Subcutaneous adipose tissue (tissue), 4 donors: ENCODE measurements around the gene ZNF609. TPM values are rescaled to one million over a fixed set of nuclear protein-coding genes. Genes with fewer than 3 reads are reported as not detected.

Source experiments
- total RNA-seq, 4 donors: library from RNA; depleted of rRNA; stranded (reverse); fragments of >200 nt; gene quantifications; one replicate each; pipeline ENCODE4 v1.1.0, GENCODE V29; 2016
- TF ChIP-seq, protein P1 (sequence below): fragments of 450-650 bp; IDR thresholded peaks from one replicate; pipeline ENCODE4 v1.5.1; 2016; ENCODE audit warnings: low read depth, mild to moderate bottlenecking, control low read depth, antibody characterized with exemption, moderate library complexity

ZNF609 gene
- total RNA-seq, 4 donors from 2014 or later: 23.0 to 26.9 (median 24.1) TPM

DNA sequence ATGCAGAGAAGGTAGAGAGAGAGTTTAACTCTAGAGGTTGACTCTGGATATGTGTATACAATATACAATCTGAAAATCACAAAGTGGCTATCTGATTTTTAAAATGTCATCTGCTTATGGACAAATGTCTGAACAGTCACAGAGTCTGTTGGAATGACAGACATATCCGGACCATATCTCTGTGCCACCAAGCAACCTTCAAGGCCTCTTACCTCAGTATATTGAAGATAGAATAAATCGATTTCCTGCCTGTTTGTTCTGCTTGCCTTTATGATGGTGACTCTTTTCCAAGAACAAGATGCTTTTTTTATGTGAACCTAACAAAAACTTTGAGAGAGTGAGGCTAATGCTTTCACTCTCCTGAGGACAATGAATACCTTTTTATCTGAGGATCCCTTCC, 163.9 kb downstream of the ZNF609 start:
- TF ChIP-seq, protein P1, sequence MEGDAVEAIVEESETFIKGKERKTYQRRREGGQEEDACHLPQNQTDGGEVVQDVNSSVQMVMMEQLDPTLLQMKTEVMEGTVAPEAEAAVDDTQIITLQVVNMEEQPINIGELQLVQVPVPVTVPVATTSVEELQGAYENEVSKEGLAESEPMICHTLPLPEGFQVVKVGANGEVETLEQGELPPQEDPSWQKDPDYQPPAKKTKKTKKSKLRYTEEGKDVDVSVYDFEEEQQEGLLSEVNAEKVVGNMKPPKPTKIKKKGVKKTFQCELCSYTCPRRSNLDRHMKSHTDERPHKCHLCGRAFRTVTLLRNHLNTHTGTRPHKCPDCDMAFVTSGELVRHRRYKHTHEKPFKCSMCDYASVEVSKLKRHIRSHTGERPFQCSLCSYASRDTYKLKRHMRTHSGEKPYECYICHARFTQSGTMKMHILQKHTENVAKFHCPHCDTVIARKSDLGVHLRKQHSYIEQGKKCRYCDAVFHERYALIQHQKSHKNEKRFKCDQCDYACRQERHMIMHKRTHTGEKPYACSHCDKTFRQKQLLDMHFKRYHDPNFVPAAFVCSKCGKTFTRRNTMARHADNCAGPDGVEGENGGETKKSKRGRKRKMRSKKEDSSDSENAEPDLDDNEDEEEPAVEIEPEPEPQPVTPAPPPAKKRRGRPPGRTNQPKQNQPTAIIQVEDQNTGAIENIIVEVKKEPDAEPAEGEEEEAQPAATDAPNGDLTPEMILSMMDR: no peak

DNA sequence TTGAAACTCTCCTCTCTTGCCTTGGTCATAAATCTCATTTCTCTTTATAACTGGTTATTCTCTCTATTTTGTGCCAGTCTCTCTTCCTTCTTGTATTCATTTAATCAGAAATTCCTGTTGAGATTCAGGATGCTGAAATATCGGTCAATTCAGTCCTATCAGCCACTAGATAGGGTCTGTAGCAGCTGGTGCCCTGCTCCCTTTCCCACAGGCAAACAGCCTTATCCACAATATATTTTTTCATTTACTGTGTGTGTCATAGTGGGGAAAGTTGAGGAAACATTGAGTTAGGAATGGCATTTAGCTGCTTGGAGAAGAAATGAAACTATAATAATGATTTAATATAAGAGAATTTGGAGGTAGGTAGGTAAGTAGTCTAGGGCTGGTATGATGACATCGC, 168.7 kb downstream of the ZNF609 start:
- TF ChIP-seq, protein P1: no peak

DNA sequence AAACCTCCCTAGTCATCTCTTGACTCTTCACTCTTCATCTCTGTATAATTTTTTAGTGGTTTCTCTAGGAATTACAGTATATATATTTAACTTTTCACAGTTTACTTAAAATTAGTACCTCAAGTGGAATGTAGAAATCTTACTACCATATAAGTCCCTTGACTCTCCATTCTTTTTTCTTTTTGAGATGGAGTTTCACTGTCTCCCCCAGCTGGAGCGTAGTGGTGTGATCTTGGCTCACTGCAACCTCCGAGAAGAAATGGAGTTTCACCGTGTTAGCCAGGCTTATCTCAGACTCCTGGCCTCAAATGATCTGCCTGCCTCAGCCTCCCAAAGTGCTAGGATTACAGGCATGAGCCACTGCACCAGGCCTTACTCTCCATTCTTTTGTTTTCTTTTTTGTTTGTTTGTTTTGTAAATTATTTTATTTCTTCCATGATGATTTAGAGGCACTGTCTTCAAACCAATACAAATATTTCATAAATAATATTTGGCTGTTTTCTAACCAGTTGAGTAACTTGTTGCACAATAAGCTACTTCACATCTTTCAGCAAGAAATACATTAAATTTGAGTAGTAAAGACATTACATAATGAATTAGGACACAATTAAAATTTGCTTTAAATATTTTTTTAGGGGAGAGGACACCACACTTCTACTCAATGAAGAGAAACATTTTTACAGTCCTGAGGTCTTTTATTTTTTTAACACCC, 170.2 kb downstream of the ZNF609 start:
- TF ChIP-seq, protein P1: no peak

DNA sequence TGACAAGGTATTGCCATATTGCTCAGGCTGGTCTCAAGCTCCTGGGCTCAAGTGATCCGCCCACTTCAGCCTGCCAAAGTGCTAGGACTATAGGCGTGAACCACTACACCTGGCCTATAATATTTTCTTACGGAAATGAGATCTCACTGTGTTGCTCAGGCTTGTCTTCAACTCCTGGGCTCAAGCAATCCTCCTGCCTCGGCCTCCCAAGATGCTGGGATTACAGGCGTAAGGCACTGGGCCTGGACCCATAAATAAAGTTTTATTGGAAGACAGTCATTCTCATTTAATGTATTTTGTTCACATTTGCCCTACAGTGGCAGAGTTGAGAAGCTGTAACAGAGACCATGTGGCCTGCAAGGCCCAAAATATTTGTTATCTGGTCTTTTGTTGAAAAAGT, 173.0 kb downstream of the ZNF609 start:
- TF ChIP-seq, protein P1: no peak

DNA sequence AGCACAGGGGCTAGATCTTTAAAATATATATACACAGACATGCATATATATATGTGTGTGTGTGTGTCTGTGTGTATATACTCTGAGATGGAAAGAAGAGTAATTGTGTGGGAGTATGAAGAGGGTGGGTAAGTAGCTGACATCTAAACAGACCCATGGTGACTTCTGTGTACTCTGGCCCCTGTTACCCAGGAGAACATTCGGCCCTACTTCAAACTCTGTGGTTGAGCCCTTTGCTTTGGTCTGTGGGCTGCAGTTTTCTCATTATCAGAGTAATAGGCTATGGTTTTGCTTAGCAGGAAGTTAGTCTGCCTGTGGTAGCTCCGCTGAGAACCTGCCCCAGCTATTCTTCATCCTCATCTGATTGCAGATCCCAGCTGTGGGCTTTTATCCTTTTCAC, 173.6 kb downstream of the ZNF609 start:
- TF ChIP-seq, protein P1: no peak

DNA sequence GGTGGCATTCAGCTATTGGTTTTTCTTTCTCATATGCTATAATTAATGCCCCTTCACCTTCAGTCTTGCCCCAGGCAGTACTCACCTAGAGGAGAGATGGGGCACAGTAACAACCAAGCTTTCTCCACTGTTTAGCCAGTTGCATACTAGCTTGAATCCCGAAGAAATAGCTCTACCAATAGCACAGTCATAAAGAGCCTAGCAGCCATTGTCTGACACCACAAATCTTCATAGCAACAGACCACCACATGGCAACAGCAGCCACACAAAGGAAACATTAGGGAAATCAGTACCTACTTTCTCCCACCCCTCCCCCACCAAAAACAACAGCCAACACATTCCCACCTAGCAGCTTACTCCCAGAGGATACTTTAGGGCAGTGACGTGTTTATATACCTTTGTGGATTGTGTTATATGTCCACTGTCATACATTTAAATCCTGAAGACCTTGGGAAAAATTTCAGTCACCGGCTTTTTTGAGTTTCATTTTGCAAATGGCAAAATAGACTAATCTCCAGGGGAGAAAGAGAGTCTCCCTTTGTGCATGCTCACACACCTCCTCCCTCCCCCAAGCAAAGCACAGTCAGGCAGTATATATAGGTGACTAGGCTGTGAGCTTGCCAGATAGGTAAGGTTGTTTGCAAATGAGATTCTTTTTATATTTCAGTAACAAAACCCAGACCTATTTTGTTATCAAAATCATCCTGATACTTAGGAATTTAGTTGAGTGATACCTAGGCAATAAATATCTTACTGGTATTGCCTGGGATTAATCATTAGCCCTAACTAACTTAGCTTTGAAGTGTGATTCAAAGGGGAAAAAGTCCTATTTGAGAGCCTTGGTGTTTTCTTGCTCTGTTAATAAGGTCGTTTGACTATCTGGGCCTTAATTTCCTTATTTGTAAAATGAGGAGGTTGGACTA, 174.5 kb downstream of the ZNF609 start:
- TF ChIP-seq, protein P1: no peak
